GM21786 (cell line): Measurements from ENCODE around the gene SPNS1.

Source experiments
- ATAC-seq: cut with Tn5 transposase; IDR thresholded peaks from one replicate; pipeline ENCODE4 v1.9.1; 2021; ENCODE audit not compliant: unreplicated experiment

SPNS1 gene

GRCh38 chr16:29025218-29025617 lies 50.6 kb downstream of the SPNS1 start:
- no peak for ATAC-seq

- no peak for ATAC-seq
Measured at GRCh38 chr16:29025735-29026134, 51.2 kb downstream of the SPNS1 start.

GRCh38 chr16:29028457-29029167 lies 54.0 kb downstream of the SPNS1 start:
- ATAC-seq: no peak

GRCh38 chr16:29029168-29029994 lies 54.8 kb downstream of the SPNS1 start:
- ATAC-seq: no peak

GRCh38 chr16:29030086-29030840 lies 55.7 kb downstream of the SPNS1 start:
- no peak for ATAC-seq
